Osteoblast (primary cell): ENCODE data around the gene TALDO1. TPM values are rescaled to one million over a fixed set of nuclear protein-coding genes. Genes with fewer than 3 reads are reported as not detected.

Experiments
- DNase-seq: peaks from one replicate; pipeline ENCODE4 v3.0.0; 2011; ENCODE audit warnings: low spot score, mixed read lengths; ENCODE audit not compliant: insufficient read length; ENCODE audit errors: missing footprints
- H2AFZ ChIP-seq: 2 replicates; pipeline ENCODE4 v1.6.0; 2011; ENCODE audit warnings: mild to moderate bottlenecking, low read length
- H3K27ac ChIP-seq: 2 replicates; pipeline ENCODE4 v1.5.1; 2011; ENCODE audit warnings: mild to moderate bottlenecking, low read depth, low read length, moderate library complexity
- H3K27me3 ChIP-seq: 2 replicates; pipeline ENCODE4 v1.6.0; 2012; ENCODE audit warnings: mild to moderate bottlenecking, control low read depth, inconsistent platforms, low read length, moderate library complexity; ENCODE audit not compliant: insufficient read depth
- H3K36me3 ChIP-seq: 2 replicates; pipeline ENCODE4 v1.5.1; 2011; ENCODE audit warnings: mild to moderate bottlenecking, low read length, control low read depth, moderate library complexity; ENCODE audit not compliant: insufficient read depth
- H3K4me1 ChIP-seq: 2 replicates; pipeline ENCODE4 v1.5.1; 2011; ENCODE audit warnings: mild to moderate bottlenecking, low read length, control low read depth, moderate library complexity; ENCODE audit not compliant: insufficient read depth
- H3K4me2 ChIP-seq: 2 replicates; pipeline ENCODE4 v1.6.0; 2011; ENCODE audit warnings: mild to moderate bottlenecking, low read length; ENCODE audit not compliant: insufficient read depth
- H3K4me3 ChIP-seq: fragments of 200-600 bp; sonication (generic); 3 replicates; pipeline ENCODE4 v1.5.1; 2012; ENCODE audit warnings: mild to moderate bottlenecking, low read length, inconsistent platforms; ENCODE audit not compliant: insufficient read depth
- H3K79me2 ChIP-seq: 2 replicates; pipeline ENCODE4 v1.6.0; 2012; ENCODE audit warnings: mild to moderate bottlenecking, low read length, control low read depth, inconsistent platforms; ENCODE audit not compliant: insufficient read depth
- H3K9me3 ChIP-seq: 2 replicates; pipeline ENCODE4 v1.5.1; 2011; ENCODE audit warnings: low read depth, low read length, control low read depth
- H4K20me1 ChIP-seq: 2 replicates; pipeline ENCODE4 v1.6.0; 2012; ENCODE audit warnings: mild to moderate bottlenecking, low read length, control low read depth; ENCODE audit not compliant: insufficient read depth
- total RNA-seq: library from RNA; depleted of rRNA; stranded (reverse); fragments of >200 nt; gene quantifications from 2 replicates; pipeline ENCODE4 v1.2.3, GENCODE V29; 2012
- TF ChIP-seq, protein P1 (sequence below): IDR thresholded peaks from 2 replicates; pipeline ENCODE4 v1.5.1; 2011; ENCODE audit warnings: mild to moderate bottlenecking, low read depth, low read length, moderate library complexity; ENCODE audit errors: extremely low read depth

Gene TALDO1
- total RNA-seq, 1 donor: 204 TPM

DNA sequence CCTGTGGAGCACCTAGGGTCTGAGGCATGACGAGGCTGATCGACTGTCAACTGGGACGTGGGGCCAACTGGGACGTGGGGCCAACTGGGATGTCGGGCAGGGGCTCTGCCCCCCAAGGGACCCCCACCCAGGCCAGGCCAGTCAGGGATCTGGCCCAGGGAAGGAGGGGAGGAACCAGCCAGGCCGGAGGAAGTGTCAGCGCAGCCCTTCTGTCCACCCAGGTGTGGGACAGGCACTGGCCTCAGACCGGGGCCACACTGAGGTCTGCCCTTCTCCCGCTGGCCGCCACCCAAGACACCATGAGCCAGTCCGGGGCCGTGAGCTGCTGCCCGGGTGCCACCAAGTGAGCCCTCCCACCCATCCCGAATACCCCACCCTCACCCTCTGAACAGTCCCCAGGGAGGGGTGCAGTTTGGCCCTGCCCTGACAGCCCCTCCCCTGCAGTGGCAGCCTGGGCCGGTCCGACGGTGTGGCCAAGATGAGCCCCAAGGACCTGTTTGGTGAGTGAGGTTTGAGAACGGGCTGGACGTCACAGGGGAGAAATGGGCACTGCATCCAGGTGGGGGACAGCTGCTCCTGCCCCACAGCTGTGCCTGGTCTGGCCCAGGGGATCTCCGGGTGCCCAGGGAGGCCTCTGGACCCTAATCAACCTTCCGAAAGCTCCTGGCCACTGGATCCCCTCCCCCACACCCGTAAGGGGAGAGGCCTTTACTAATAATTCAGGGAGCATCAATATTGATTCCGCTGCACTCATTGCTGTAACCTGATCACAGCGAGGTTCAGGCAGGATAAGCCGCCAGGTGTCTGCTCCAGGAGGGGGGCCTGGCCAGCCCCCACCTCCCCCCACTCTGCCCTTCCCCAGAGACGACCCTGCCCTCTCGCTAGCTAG is 37.9 kb upstream of the TALDO1 start:
- no peaks in the 10 kb centered on the region for H3K36me3 ChIP-seq
- TF ChIP-seq, protein P1, sequence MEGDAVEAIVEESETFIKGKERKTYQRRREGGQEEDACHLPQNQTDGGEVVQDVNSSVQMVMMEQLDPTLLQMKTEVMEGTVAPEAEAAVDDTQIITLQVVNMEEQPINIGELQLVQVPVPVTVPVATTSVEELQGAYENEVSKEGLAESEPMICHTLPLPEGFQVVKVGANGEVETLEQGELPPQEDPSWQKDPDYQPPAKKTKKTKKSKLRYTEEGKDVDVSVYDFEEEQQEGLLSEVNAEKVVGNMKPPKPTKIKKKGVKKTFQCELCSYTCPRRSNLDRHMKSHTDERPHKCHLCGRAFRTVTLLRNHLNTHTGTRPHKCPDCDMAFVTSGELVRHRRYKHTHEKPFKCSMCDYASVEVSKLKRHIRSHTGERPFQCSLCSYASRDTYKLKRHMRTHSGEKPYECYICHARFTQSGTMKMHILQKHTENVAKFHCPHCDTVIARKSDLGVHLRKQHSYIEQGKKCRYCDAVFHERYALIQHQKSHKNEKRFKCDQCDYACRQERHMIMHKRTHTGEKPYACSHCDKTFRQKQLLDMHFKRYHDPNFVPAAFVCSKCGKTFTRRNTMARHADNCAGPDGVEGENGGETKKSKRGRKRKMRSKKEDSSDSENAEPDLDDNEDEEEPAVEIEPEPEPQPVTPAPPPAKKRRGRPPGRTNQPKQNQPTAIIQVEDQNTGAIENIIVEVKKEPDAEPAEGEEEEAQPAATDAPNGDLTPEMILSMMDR: no peak
- no peak overlapping the region for H3K27ac ChIP-seq
- no peak overlapping the region for H2AFZ ChIP-seq
- no peak overlapping the region for H3K4me2 ChIP-seq
- no peaks in the 10 kb centered on the region for H3K27me3 ChIP-seq
- DNase-seq: peak; percentile 81
- H3K79me2 ChIP-seq: peaks cover 2% of the 10 kb centered on the region
- no peak overlapping the region for H3K4me3 ChIP-seq
- no peaks in the 10 kb centered on the region for H4K20me1 ChIP-seq
- no peaks in the 10 kb centered on the region for H3K9me3 ChIP-seq
- H3K4me1 ChIP-seq: peaks cover 10% of the 10 kb centered on the region

GRCh38 chr11:714436-714835 is 32.8 kb upstream of the TALDO1 start:
- Histone ChIP-seq H4K20me1 (no peaks in the 10 kb centered on the region), H3K4me3 (no peak overlapping the region), H3K4me1 (peaks cover 8% of the 10 kb centered on the region), H3K36me3 (no peaks in the 10 kb centered on the region), H3K4me2 (no peak overlapping the region), H3K79me2 (no peaks in the 10 kb centered on the region), H3K9me3 (no peaks in the 10 kb centered on the region), H3K27me3 (no peaks in the 10 kb centered on the region), H3K27ac (no peak overlapping the region), H2AFZ (no peak overlapping the region)
- TF ChIP-seq, protein P1: no peak
- peak; percentile 56 for DNase-seq

- H3K27ac ChIP-seq: no peak overlapping the region
- H3K79me2 ChIP-seq: no peaks in the 10 kb centered on the region
- H3K4me1 ChIP-seq: no peaks in the 10 kb centered on the region
- H3K4me2 ChIP-seq: no peak overlapping the region
- no peaks in the 10 kb centered on the region for H4K20me1 ChIP-seq
- H2AFZ ChIP-seq: no peak overlapping the region
- no peaks in the 10 kb centered on the region for H3K27me3 ChIP-seq
- peak; percentile 76 for DNase-seq
- H3K36me3 ChIP-seq: no peaks in the 10 kb centered on the region
- no peak overlapping the region for H3K4me3 ChIP-seq
- H3K9me3 ChIP-seq: no peaks in the 10 kb centered on the region
- TF ChIP-seq, protein P1: no peak
These were observed 27.8 kb upstream of the TALDO1 start for GRCh38 chr11:719214-720016.
